ENCODE data around the gene RNF41. TPM values are rescaled to one million over a fixed set of nuclear protein-coding genes. Genes with fewer than 3 reads are reported as not detected.

RNF41 gene
- total RNA-seq, 1 donor from 2014 or later, result 49.8 TPM

- intact Hi-C loops (cut with DNase I), result no loop called here
- peaks cover 29% of the 10 kb centered on the region for H3K4me1 ChIP-seq
- TF ChIP-seq, protein P1, sequence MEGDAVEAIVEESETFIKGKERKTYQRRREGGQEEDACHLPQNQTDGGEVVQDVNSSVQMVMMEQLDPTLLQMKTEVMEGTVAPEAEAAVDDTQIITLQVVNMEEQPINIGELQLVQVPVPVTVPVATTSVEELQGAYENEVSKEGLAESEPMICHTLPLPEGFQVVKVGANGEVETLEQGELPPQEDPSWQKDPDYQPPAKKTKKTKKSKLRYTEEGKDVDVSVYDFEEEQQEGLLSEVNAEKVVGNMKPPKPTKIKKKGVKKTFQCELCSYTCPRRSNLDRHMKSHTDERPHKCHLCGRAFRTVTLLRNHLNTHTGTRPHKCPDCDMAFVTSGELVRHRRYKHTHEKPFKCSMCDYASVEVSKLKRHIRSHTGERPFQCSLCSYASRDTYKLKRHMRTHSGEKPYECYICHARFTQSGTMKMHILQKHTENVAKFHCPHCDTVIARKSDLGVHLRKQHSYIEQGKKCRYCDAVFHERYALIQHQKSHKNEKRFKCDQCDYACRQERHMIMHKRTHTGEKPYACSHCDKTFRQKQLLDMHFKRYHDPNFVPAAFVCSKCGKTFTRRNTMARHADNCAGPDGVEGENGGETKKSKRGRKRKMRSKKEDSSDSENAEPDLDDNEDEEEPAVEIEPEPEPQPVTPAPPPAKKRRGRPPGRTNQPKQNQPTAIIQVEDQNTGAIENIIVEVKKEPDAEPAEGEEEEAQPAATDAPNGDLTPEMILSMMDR (IDR thresholded peaks at IDR 0.05), result no peak
- peak; percentile 82 to 83 for ATAC-seq
- H3K9me3 ChIP-seq, result no peaks in the 10 kb centered on the region
- H3K36me3 ChIP-seq, result peaks cover 19% of the 10 kb centered on the region
- no peaks in the 10 kb centered on the region for H3K27me3 ChIP-seq (ENCODE audit: low read depth)
- peak overlapping the region; percentile 85 for H3K4me3 ChIP-seq
- H3K27ac ChIP-seq, result peak overlapping the region; percentile 93
- peak; percentile 83 for DNase-seq
These were observed 31.6 kb downstream of the RNF41 start for GRCh38 chr12:56189918-56190694.

GRCh38 chr12:56189099-56189917 lies 32.4 kb downstream of the RNF41 start, which contains the start of gene SMARCC2:
SMARCC2 (minus strand) TSS chr12:56189483; CDS start chr12:56189461, 22 bp downstream.
- Histone ChIP-seq H3K27me3 (ENCODE audit: low read depth) (no peaks in the 10 kb centered on the region), H3K9me3 (no peaks in the 10 kb centered on the region), H3K4me1 (peaks cover 29% of the 10 kb centered on the region), H3K27ac (peak within 1 kb of the TSS; percentile 93), H3K36me3 (peaks cover 27% of the 10 kb centered on the region), H3K4me3 (peak within 1 kb of the TSS; percentile 85)
- ATAC-seq (peak; percentile 88 to 96), DNase-seq (peak; percentile 92)
- TF ChIP-seq, protein P1 (IDR thresholded peaks at IDR 0.05), result peak; percentile 61
- intact Hi-C loops (cut with DNase I), result no loop called here

DNA sequence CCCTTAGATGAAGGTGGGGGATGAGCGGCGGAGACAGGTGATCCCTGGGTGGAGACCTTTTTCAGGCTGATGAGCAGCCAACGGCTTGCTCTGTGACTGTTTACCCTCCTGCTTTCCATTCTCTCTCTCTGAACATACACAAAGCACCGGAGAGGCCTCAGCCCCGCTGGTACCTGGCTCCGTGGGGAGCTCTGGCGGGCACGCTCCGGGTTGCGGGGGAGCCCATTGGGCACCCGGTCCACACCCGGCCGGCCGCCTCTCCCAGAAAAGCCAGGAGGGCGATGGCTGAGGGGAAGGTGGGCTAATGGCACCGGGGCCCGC lies 33.0 kb downstream of the RNF41 start:
- TF ChIP-seq, protein P1 (IDR thresholded peaks at IDR 0.05), result no peak
- ATAC-seq, result peak; percentile 1 to 22
- Histone ChIP-seq H3K4me1 (peaks cover 29% of the 10 kb centered on the region), H3K9me3 (no peaks in the 10 kb centered on the region), H3K27me3 (ENCODE audit: low read depth) (no peaks in the 10 kb centered on the region), H3K4me3 (peak overlapping the region; percentile 85), H3K36me3 (peaks cover 33% of the 10 kb centered on the region), H3K27ac (peak overlapping the region; percentile 93)
- intact Hi-C loops (cut with DNase I), result no loop called here
- DNase-seq, result no peak

DNA sequence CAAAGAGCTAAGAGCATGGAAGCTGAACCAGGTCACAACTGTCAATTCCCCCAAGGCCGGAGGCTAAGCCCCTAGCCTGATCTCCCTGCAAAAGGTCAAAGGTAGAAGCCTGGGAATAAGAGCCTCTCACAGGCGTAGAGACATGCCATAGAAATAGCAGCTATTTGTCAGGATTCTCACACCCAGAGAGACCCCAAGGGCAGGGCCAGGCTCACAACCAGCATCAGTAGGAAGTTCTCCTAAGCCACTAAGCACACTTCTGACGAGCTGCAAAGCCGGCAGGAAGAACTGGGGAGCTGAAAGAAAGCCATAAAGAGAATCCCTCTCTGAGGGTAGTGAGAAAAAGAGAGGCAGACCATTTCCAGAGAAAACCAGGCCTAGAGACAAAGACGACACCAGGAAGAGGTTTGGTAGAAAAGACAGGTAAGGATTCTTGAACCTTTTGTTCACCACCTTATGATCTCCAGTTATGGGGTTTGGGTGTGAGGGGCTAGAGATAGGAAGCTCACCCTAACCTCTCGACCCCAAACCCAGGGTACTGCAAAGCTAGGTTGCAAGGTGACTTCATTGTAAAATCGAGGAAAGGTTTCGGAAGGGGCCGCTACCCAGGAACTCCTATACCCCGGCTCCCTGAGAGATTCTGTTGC lies 33.5 kb downstream of the RNF41 start:
- ATAC-seq (no peak), DNase-seq (no peak)
- peak overlapping the region; percentile 93 for H3K27ac ChIP-seq

DNA sequence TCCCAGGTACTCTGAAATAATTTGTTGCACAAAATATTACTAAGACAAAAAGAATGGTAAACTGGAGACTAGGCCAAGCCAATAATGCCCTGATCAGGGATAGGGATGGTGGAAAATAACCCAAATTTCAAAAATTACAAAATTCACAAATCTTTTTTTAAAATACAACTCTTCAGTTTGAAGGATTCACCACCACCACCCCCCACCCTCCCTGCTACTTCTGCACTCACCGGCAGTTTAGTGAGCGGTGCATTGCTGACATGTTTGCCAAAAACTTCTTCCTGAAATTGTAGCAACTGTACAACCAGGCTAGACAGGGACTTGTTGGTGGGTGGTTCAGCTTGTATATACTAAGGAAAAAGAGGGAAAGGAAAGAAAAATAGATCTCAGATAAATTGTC lies 34.8 kb downstream of the RNF41 start:
- Histone ChIP-seq H3K9me3 (no peaks in the 10 kb centered on the region), H3K27me3 (ENCODE audit: low read depth) (no peaks in the 10 kb centered on the region), H3K36me3 (peaks cover 51% of the 10 kb centered on the region), H3K4me3 (no peak overlapping the region), H3K4me1 (peaks cover 29% of the 10 kb centered on the region), H3K27ac (no peak overlapping the region)
- TF ChIP-seq, protein P1 (IDR thresholded peaks at IDR 0.05), result no peak
- intact Hi-C loops (cut with DNase I), result no loop called here
- no peak for ATAC-seq
- no peak for DNase-seq

More for the DNA sequence above, 33.5 kb downstream of the RNF41 start:
- Histone ChIP-seq H3K9me3 (no peaks in the 10 kb centered on the region), H3K4me3 (peak overlapping the region; percentile 85), H3K36me3 (peaks cover 38% of the 10 kb centered on the region), H3K4me1 (peaks cover 29% of the 10 kb centered on the region), H3K27me3 (ENCODE audit: low read depth) (no peaks in the 10 kb centered on the region)
- intact Hi-C loops (cut with DNase I), result no loop called here
- TF ChIP-seq, protein P1 (IDR thresholded peaks at IDR 0.05), result no peak

All from lower lobe of right lung (tissue), 2 donors.